Loucy (cell line): ENCODE measurements around the gene PTTG1IP2.

ENCODE experiments used
- H2AFZ ChIP-seq: fragments of 200-600 bp; sonication (generic); 2 replicates; pipeline ENCODE4 v1.6.0; 2016; ENCODE audit warnings: antibody characterized with exemption, mild to moderate bottlenecking, low read length, moderate library complexity
- H3F3A ChIP-seq: fragments of 200-600 bp; 2 replicates; pipeline ENCODE4 v1.6.0; 2016; ENCODE audit warnings: antibody characterized with exemption, low read depth, mild to moderate bottlenecking
- H3K27me3 ChIP-seq: fragments of 200-600 bp; sonication (generic); 2 replicates; pipeline ENCODE4 v1.6.1; 2014; ENCODE audit warnings: low read length, mild to moderate bottlenecking; ENCODE audit not compliant: insufficient read depth, poor library complexity, severe bottlenecking
- H3K36me3 ChIP-seq: fragments of 200-600 bp; sonication (generic); 2 replicates; pipeline ENCODE4 v1.6.1; 2016; ENCODE audit warnings: low read length; ENCODE audit not compliant: insufficient read depth
- H3K4me1 ChIP-seq: fragments of 200-600 bp; sonication (generic); 2 replicates; pipeline ENCODE4 v1.5.1; 2014; ENCODE audit warnings: low read length, mild to moderate bottlenecking; ENCODE audit not compliant: insufficient read depth, poor library complexity, severe bottlenecking
- H3K4me2 ChIP-seq: fragments of 200-600 bp; sonication (generic); 2 replicates; pipeline ENCODE4 v1.6.0; 2014; ENCODE audit warnings: antibody characterized with exemption, low read length, low read depth, mild to moderate bottlenecking; ENCODE audit not compliant: poor library complexity, severe bottlenecking
- H3K4me3 ChIP-seq: fragments of 200-600 bp; sonication (generic); 2 replicates; pipeline ENCODE4 v1.5.1; 2014; ENCODE audit warnings: low read length, mild to moderate bottlenecking, mixed read lengths; ENCODE audit not compliant: poor library complexity, severe bottlenecking
- H3K79me2 ChIP-seq: fragments of 200-600 bp; sonication (generic); 2 replicates; pipeline ENCODE4 v1.6.1; 2014; ENCODE audit warnings: low read length; ENCODE audit not compliant: insufficient read depth
- H3K9ac ChIP-seq: fragments of 200-600 bp; sonication (generic); 2 replicates; pipeline ENCODE4 v1.6.0; 2014; ENCODE audit warnings: mild to moderate bottlenecking, low read depth, low read length, moderate library complexity; ENCODE audit not compliant: poor library complexity, severe bottlenecking
- H3K9me2 ChIP-seq: fragments of 200-600 bp; sonication (generic); replicated peaks from 2 replicates; pipeline ENCODE4 v1.6.1; 2016; ENCODE audit warnings: low read depth, low read length, mixed read lengths
- H3K9me3 ChIP-seq: fragments of 200-600 bp; sonication (generic); 2 replicates; pipeline ENCODE4 v1.6.1; 2014; ENCODE audit warnings: mild to moderate bottlenecking, antibody characterized with exemption, low read length, low read depth; ENCODE audit not compliant: insufficient read depth
- H4K20me1 ChIP-seq: fragments of 200-600 bp; sonication (generic); 2 replicates; pipeline ENCODE4 v1.6.0; 2014; ENCODE audit warnings: antibody characterized with exemption, low read length, mild to moderate bottlenecking; ENCODE audit not compliant: insufficient read depth, poor library complexity, severe bottlenecking
- EZH2phosphoT487 ChIP-seq: fragments of 200-600 bp; IDR thresholded peaks from 2 replicates; pipeline ENCODE4 v1.6.1; 2018; ENCODE audit warnings: antibody characterized with exemption, mild to moderate bottlenecking, moderate library complexity, borderline replicate concordance
- TF ChIP-seq, protein P1 (sequence below): fragments of 200-600 bp; sonication (generic); conservative IDR thresholded peaks from 2 replicates; pipeline ENCODE4 v1.5.1; 2014; ENCODE audit warnings: mild to moderate bottlenecking, antibody characterized with exemption, low read length

Gene PTTG1IP2

DNA sequence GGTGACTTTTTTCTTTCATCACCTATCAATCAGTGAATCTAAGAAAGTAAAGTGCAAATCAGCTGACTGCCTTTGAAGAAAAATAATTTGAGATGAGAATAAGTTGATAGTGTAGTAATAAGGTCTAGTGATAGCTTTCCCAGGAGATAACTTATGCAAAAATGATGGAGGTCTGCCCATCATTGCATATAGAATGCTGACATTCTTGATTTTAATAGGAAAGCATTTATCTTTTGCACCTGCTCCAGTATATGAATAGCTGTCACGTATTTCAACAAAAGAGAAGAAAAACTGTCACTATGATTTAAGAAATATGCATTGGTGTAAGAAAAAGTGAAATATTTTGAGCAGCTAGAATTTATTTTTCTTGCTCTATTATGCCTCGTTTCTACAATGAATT, 46.8 kb downstream of the PTTG1IP2 start:
- no peak overlapping the region for H2AFZ ChIP-seq
- no peaks in the 10 kb centered on the region for H3K9me3 ChIP-seq
- no peaks in the 10 kb centered on the region for H3K9me2 ChIP-seq
- no peaks in the 10 kb centered on the region for H3F3A ChIP-seq
- H3K4me1 ChIP-seq, result no peaks in the 10 kb centered on the region
- no peak overlapping the region for H3K4me2 ChIP-seq
- H3K9ac ChIP-seq, result no peak overlapping the region
- H4K20me1 ChIP-seq, result no peaks in the 10 kb centered on the region
- H3K79me2 ChIP-seq, result no peaks in the 10 kb centered on the region
- no peak for TF ChIP-seq EZH2phosphoT487
- TF ChIP-seq, protein P1, sequence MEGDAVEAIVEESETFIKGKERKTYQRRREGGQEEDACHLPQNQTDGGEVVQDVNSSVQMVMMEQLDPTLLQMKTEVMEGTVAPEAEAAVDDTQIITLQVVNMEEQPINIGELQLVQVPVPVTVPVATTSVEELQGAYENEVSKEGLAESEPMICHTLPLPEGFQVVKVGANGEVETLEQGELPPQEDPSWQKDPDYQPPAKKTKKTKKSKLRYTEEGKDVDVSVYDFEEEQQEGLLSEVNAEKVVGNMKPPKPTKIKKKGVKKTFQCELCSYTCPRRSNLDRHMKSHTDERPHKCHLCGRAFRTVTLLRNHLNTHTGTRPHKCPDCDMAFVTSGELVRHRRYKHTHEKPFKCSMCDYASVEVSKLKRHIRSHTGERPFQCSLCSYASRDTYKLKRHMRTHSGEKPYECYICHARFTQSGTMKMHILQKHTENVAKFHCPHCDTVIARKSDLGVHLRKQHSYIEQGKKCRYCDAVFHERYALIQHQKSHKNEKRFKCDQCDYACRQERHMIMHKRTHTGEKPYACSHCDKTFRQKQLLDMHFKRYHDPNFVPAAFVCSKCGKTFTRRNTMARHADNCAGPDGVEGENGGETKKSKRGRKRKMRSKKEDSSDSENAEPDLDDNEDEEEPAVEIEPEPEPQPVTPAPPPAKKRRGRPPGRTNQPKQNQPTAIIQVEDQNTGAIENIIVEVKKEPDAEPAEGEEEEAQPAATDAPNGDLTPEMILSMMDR, result no peak
- no peaks in the 10 kb centered on the region for H3K36me3 ChIP-seq
- no peaks in the 10 kb centered on the region for H3K27me3 ChIP-seq
- no peak overlapping the region for H3K4me3 ChIP-seq

DNA sequence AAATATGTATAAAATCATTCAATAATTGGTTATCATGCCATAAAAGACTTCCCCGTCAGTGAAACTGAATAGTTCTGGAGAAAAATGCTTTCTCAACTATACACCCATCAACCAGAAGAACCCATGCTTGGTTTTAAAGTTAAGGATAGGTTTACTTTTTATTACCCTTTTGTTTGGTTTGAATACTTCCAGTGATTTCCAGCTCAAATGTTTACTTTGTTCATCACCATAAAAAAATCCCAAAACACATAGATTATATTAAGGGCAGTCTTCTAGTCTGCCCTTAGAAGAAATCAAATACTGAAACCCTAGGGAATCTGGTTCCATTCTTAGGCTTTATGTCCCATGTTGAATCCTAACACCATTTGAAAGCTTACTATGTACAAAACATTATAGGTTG, 49.2 kb downstream of the PTTG1IP2 start:
- no peak overlapping the region for H3K4me3 ChIP-seq
- H3K27me3 ChIP-seq, result no peaks in the 10 kb centered on the region
- H3K4me1 ChIP-seq, result no peaks in the 10 kb centered on the region
- TF ChIP-seq, protein P1, result no peak
- TF ChIP-seq EZH2phosphoT487, result no peak
- no peak overlapping the region for H3K9ac ChIP-seq
- no peaks in the 10 kb centered on the region for H3K9me3 ChIP-seq
- H3K4me2 ChIP-seq, result no peak overlapping the region
- H3K9me2 ChIP-seq, result no peaks in the 10 kb centered on the region
- no peak overlapping the region for H2AFZ ChIP-seq
- H3K79me2 ChIP-seq, result no peaks in the 10 kb centered on the region
- H3F3A ChIP-seq, result no peaks in the 10 kb centered on the region
- H4K20me1 ChIP-seq, result no peaks in the 10 kb centered on the region
- H3K36me3 ChIP-seq, result no peaks in the 10 kb centered on the region

DNA sequence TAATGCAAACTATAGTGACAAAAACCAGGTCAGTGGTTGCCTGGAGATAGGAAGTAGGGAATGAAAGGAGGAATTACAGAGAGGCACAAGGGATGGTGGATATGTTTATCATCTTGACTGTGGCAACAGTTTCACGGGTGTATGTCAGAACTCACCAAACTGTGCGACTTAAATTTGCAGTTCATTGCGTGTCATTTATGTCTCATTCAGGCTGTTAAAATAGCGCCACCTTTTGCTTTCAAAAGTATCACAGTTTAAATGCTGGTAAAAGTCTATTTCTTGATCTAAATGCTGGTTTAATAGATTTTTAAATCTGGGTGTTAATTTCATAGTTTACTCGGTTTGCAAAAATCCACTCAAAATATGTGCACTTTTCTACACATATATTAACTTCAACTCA, 51.0 kb downstream of the PTTG1IP2 start:
- H3K79me2 ChIP-seq, result no peaks in the 10 kb centered on the region
- H4K20me1 ChIP-seq, result no peaks in the 10 kb centered on the region
- H3K4me3 ChIP-seq, result no peak overlapping the region
- H3F3A ChIP-seq, result no peaks in the 10 kb centered on the region
- no peak overlapping the region for H3K9ac ChIP-seq
- H3K9me2 ChIP-seq, result no peaks in the 10 kb centered on the region
- no peaks in the 10 kb centered on the region for H3K27me3 ChIP-seq
- TF ChIP-seq, protein P1, result peak; percentile 45
- TF ChIP-seq EZH2phosphoT487, result no peak
- no peaks in the 10 kb centered on the region for H3K36me3 ChIP-seq
- no peaks in the 10 kb centered on the region for H3K4me1 ChIP-seq
- no peaks in the 10 kb centered on the region for H3K9me3 ChIP-seq
- no peak overlapping the region for H2AFZ ChIP-seq
- H3K4me2 ChIP-seq, result no peak overlapping the region
